ENCODE results near the gene CYB5A.
"Not testable (repeated sequence)": the region's sequence is repeated elsewhere in the genome, so short reads cannot be mapped to it uniquely, and the experiment has no call there.

The CYB5A gene

GRCh38 chr18:74286856-74287255 lies 4.9 kb downstream of the CYB5A start:
- ChIA-PET CTCF (interaction anchor here (0.5 to 1.2 kb wide), 2 partner anchors 68 to 206 kb away, joined by 3 to 4 read pairs; no protein-coding TSS in a partner anchor), POLR2A (no interaction called here)
- Histone ChIP-seq H3K36me3 (ENCODE audit: control insufficient read depth in 2 of 2, insufficient read depth in 1 of 2, low read length in 2 of 2) (no peaks in the 10 kb centered on the region), H3K4me1 (ENCODE audit: control insufficient read depth, insufficient read depth, low read length) (peaks cover 5% of the 10 kb centered on the region; the same call in 1 of the 2 replicates), H3K27ac (ENCODE audit: extremely low read depth, low read depth, low read length) (no peak overlapping the region), H3K4me3 (ENCODE audit: low read depth, low read length) (no peak overlapping the region), H3K9me3 (ENCODE audit: control insufficient read depth, insufficient read depth, low read depth, low read length) (no peaks in the 10 kb centered on the region)
- TF ChIP-seq ZNF121 (tag by site-specific recombination; IDR thresholded peaks at IDR 0.05) (no peak), KLF9 (tag by site-specific recombination; IDR thresholded peaks at IDR 0.05; ENCODE audit: low read depth) (no peak), ZFHX2 (tag by site-specific recombination; conservative IDR thresholded peaks at IDR 0.05) (no peak)

- Histone ChIP-seq H3K9me3 (ENCODE audit: control insufficient read depth, insufficient read depth, low read depth, low read length) (no peaks in the 10 kb centered on the region), H3K4me3 (ENCODE audit: low read depth, low read length) (no peak overlapping the region), H3K27ac (ENCODE audit: extremely low read depth, low read depth, low read length) (no peak overlapping the region), H3K4me1 (ENCODE audit: control insufficient read depth, insufficient read depth, low read length) (peaks cover 5% of the 10 kb centered on the region; the same call in 1 of the 2 replicates), H3K36me3 (ENCODE audit: control insufficient read depth in 2 of 2, insufficient read depth in 1 of 2, low read length in 2 of 2) (no peaks in the 10 kb centered on the region)
- ChIA-PET CTCF (no interaction called here), POLR2A (no interaction called here)
- TF ChIP-seq ZNF596 (tag by site-specific recombination; IDR thresholded peaks at IDR 0.05), result no peak
- no peak for TF ChIP-seq ZNF658 (tag by site-specific recombination; IDR thresholded peaks at IDR 0.05)
- TF ChIP-seq ZNF707 (tag by site-specific recombination; IDR thresholded peaks at IDR 0.05), result no peak
- TF ChIP-seq ZNF621 (tag by site-specific recombination; IDR thresholded peaks at IDR 0.05), result no peak
- TF ChIP-seq MZF1 (tag by site-specific recombination; IDR thresholded peaks at IDR 0.05; ENCODE audit: borderline replicate concordance), result no peak
- TF ChIP-seq ZNF558 (tag by site-specific recombination; IDR thresholded peaks at IDR 0.05), result no peak
- no peak for TF ChIP-seq GLIS2 (tag by site-specific recombination; IDR thresholded peaks at IDR 0.05)
These were observed 5.5 kb downstream of the CYB5A start for GRCh38 chr18:74286106-74286855.

GRCh38 chr18:74285583-74285982 lies 6.2 kb downstream of the CYB5A start:
- H3K4me3 ChIP-seq (ENCODE audit: low read depth, low read length); POLR2A ChIA-PET; H3K9me3 ChIP-seq (ENCODE audit: control insufficient read depth, insufficient read depth, low read depth, low read length); H3K27ac ChIP-seq (ENCODE audit: extremely low read depth, low read depth, low read length); H3K4me1 ChIP-seq (ENCODE audit: control insufficient read depth, insufficient read depth, low read length); H3K36me3 ChIP-seq (ENCODE audit: control insufficient read depth in 2 of 2, insufficient read depth in 1 of 2, low read length in 2 of 2): not testable (repeated sequence)
- TF ChIP-seq ZNF121 (tag by site-specific recombination; IDR thresholded peaks at IDR 0.05), result 0 out of 2 replicates have a peak, but pooled peaks have one; percentile 49
- CTCF ChIA-PET, result interaction anchor here (0.6 to 1.5 kb wide), 2 partner anchors 57 to 353 kb away, joined by 4 to 5 read pairs; no protein-coding TSS in a partner anchor

- ChIA-PET POLR2A (no interaction called here), CTCF (interaction anchor here (0.6 to 1.5 kb wide), 2 partner anchors 57 to 353 kb away, joined by 4 to 5 read pairs; no protein-coding TSS in a partner anchor)
- TF ChIP-seq ZNF670 (tag by site-specific recombination; IDR thresholded peaks at IDR 0.05; ENCODE audit: low read depth) (no peak), INSM2 (tag by site-specific recombination; IDR thresholded peaks at IDR 0.05) (no peak), BCL6B (tag by site-specific recombination; IDR thresholded peaks at IDR 0.05) (no peak), ZNF416 (tag by site-specific recombination; IDR thresholded peaks at IDR 0.05) (no peak), ZNF792 (tag by site-specific recombination; IDR thresholded peaks at IDR 0.05) (no peak), ZNF704 (tag by site-specific recombination; IDR thresholded peaks at IDR 0.05) (no peak), ZSCAN30 (tag by site-specific recombination; IDR thresholded peaks at IDR 0.05) (no peak)
- Histone ChIP-seq H3K9me3 (ENCODE audit: control insufficient read depth, insufficient read depth, low read depth, low read length) (no peaks in the 10 kb centered on the region), H3K4me1 (ENCODE audit: control insufficient read depth, insufficient read depth, low read length) (no peaks in the 10 kb centered on the region), H3K4me3 (ENCODE audit: low read depth, low read length) (no peak overlapping the region), H3K36me3 (ENCODE audit: control insufficient read depth in 2 of 2, insufficient read depth in 1 of 2, low read length in 2 of 2) (no peaks in the 10 kb centered on the region), H3K27ac (ENCODE audit: extremely low read depth, low read depth, low read length) (no peak overlapping the region)
These were observed 6.8 kb downstream of the CYB5A start for GRCh38 chr18:74284980-74285355.

Measured in HEK293 (cell line).